T-helper 2 cell treated with Interferon-gamma antibody and Interleukin-4, amounts not matched to agents 100 ng/mL and 5 ng/mL, for 36 hours (primary cell): ENCODE measurements around the gene CCL23. TPM values are rescaled to one million over a fixed set of nuclear protein-coding genes. Genes with fewer than 3 reads are reported as not detected.
"Not testable (repeated sequence)": the region's sequence is repeated elsewhere in the genome, so short reads cannot be mapped to it uniquely, and the experiment has no call there.

ENCODE experiments used
- intact Hi-C: fragments of 100-400 bp; cut with micrococcal nuclease; formaldehyde crosslinking; loops from one replicate; pipeline ENCODE4 v1.15.1; 2023
- total RNA-seq: library from RNA; stranded (reverse); gene quantifications from 2 replicates; pipeline ENCODE4 v1.2.3, GENCODE V29; 2022

Gene CCL23, protein sequence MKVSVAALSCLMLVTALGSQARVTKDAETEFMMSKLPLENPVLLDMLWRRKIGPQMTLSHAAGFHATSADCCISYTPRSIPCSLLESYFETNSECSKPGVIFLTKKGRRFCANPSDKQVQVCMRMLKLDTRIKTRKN
- not detected in 2 replicates for total RNA-seq

DNA sequence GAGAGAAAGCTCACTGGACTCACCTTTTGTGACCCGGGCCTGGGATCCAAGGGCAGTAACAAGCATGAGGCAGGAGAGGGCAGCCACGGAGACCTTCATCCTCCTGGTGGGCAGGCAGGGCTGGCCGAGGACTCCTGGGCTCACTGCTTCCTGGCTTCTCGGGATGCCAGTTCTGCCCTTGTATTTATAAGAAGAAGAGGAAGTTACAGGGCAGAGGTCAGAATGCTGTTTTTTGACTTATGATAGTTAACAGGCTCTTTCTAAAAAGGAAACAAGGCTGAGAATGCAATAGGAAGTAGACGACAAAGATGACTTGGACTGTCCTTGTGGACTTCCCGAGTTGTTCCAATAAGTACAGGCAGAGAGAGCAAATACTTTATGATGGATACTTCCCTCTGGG is at the start of gene CCL23:
Gene CCL23 (minus strand): TSS at position 174 of the 400 bp plus-strand sequence. CDS start 75 bp downstream, at position 99.
- intact Hi-C loops: no loop called here

DNA sequence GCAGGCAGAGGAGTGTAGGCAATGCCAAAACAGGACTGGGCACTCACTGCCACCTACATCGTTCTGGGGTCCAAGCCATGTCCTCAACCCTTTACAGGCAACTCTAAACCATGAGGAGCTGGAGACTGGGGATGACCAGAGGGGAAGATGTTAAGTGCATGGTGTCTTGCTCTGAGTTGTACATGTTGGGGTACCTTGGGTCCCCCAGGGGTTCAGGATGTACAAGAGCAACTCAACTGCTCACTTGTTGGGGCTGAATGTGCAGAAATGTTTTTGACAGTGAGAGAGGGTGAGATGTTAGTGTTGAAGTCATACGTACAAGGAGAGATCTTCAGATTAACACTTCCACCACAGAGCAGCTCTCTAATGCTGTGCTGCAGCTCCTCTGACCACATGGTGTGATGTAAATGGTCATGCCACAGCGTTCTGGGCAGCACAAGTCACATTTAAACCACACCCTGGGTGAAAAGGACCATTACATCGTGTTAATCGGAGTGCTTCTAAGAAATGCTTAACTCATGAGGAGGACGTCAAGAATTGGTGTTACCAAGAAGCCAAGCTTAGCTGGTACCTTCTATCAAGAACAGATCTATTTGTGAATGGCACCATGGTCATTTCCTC is 48.7 kb upstream of the CCL23 start:
- intact Hi-C loops: no loop called here

DNA sequence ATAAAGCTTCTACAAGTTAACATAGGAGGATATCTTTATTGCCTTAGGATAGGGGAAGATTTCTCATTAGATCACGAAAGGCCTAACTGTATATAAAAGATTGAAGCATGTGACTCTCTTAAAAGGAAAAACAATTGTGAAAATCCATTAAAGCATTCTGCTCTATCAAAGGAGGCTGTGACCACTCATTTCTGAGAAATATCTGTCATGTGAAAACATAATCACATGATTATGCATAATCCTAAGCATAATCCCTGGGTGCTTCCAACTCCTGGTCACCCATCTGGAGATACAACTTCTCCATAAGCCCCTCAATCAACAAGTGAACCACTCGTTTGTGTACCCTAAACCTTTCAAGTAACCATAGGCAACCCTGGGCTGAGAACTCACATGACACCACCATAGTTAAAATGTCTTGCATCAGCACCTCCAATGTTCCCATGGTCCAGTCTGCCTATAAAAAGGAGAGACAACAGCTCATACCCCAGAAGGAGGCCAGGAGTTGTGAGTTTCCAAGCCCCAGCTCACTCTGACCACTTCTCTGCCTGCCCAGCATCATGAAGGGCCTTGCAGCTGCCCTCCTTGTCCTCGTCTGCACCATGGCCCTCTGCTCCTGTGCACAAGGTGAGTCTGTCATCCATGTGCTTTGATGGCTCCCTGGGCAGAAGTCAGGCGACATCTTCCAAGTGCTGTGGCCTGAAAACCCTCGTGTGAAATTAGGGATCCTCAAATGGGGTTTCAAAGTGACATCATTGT is 46.2 kb upstream of the CCL23 start, which contains the start of gene CCL18:
Gene CCL18 (plus strand): TSS at position 487 of the 756 bp plus-strand sequence. CDS start 71 bp downstream, at position 558.
- intact Hi-C loops: no loop called here

DNA sequence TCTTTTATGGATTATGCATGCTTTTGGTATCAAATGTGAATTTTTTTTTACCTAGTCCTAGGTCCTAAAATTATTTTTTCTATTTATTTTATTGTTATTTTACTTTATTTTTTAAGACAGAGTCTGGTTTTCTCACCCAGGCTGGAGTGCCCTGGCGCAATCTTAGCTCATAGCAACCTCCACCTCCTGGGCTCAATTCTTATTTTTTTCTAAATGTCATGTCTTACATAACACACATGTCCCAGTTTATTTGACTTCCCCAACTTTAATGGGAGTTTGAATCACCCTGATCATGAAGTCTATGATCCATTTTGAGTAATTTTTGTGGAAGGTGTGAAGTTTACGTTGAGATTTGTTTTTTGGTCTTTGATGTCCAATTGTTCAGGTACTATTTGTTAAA is 43.0 kb upstream of the CCL23 start:
- intact Hi-C loops: no loop called here

DNA sequence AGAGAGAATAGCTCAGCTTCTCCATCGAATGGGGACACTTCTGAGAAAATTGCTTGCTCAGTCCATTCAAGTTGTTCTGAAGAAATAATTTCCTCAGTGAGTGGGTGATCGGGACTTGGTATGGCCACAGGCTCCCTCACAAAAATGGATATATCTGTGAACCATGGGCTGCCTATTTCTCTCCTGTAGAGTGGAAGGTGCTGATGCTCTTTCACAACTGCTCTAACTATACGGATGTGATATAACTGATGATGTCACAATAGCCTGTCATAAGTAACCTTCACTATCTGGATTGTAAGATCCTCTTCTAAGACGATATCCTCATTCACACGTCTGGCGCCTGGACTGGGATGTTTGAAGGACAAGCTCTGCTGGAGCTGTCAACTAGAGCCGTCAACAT is 41.6 kb upstream of the CCL23 start:
- intact Hi-C loops: no loop called here

DNA sequence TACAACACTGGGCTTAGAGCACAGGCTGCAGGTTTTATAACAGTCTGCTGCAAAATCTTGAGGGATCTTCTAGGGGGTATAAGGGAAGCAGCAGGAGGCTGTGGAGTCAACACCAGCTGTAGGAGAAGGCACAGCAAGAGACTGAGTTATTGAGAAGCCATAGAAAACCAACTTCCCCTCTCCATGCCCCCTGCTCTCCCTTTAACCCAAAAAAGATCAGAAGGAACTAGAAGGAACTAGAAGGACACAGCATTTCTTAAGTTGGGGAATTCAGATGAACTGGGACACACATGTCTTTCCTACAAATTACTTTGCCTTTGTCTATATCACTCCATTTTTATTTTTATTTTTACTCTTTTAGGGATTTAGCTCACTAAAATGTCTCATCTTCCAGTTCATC is 40.1 kb upstream of the CCL23 start:
- intact Hi-C loops: no loop called here

DNA sequence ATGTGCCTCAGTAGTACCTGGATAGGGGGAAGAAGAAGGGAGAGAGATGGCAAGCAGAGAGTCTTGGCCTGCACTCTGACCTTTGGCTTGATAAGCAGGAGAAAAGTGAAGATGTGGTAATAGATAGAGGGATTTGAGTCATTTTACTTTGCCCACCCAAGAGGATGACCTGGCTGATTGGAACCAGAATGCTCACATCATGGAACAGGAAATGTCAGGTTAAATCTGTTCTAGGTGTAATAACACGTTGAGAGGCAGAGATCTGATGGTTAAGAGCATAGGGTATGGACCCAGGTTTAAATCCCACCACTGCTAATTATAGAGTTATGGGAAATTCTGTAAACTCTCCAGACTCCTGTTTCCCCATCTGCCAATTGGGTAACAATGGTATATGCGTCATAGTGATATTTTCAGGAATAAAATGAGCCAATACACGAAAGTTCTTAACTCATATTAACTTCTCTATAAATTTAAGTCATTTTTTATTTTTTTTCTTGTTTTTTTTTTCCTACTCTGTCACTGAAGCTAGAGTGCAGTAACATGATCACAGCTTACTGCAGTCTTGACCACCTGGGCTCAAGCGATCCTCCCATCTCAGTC is 38.2 kb upstream of the CCL23 start:
- intact Hi-C loops: no loop called here

DNA sequence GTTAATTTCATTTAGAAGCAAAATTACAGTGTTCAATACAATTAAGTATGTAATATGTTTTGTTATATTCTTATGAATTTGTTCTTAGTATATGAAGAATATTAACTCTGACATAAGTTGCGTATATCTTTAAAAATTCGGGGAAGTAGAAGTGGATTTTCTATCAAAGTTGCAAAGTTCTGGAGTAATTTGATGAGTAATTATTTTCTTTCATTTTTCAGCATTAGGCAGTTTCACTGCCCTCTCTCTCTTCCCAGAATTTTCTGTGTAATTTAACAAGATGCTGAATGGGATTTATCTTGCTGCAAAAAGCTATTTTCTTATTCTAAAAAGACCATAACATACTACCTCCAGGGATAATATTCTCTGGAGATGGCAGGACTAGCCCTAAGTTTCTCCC is 37.4 kb upstream of the CCL23 start:
- intact Hi-C loops: no loop called here

DNA sequence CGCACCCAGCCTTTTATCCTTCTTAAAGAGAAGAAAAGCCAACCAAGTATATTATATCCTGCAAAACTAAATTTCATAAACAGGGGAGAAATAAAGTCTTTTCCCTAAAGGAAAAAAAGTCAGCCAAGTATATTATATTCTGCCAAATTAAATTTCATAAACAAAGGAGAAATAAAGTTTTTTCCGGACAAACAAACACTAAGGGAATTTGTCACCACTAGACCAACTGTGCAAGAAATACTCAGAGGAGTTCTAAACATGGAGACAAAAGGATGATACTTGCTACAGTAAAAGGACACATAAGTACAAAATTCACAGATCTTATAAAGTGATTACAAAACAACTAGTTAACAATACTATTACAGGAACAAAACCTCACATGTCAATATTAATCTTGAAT is 31.9 kb upstream of the CCL23 start:
- intact Hi-C loops: no loop called here

DNA sequence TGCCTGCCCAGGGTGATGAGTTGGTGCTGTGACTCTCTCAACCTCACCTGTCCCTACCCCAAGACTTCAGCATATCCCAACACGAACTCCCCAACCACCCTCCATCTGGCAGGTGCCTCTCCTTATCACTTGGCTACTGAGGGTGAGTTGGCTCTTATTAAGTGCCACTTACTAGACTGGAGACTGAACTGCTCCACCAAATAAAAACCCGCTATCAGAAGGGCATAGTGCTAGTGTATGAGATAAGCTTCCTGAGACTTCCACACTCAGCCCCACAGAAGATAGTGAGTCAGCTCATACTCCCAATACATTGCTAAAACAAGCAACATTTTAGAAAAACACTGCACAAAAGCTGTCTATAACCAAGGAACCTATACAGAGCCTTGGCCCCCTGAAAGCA is 30.3 kb upstream of the CCL23 start:
- intact Hi-C loops: no loop called here

DNA sequence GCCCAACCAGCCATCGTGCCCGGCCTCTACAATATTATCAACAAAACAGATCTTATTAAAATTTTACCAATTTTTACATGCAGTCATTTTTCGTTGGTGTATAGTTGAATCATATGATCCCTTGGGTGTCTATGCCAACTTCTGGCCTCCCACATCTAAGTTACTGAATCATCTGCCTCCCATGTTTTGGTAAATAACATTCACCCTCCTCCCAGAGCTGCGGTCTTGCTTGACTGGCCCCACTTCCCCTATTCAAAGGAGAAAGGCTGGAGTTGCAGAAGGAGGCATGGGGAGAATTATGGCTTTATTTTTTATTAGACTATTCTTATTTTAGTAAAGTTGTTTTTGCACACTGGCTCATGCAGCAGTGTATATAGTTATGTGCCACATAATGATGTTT is 18.5 kb upstream of the CCL23 start:
- intact Hi-C loops: no loop called here

DNA sequence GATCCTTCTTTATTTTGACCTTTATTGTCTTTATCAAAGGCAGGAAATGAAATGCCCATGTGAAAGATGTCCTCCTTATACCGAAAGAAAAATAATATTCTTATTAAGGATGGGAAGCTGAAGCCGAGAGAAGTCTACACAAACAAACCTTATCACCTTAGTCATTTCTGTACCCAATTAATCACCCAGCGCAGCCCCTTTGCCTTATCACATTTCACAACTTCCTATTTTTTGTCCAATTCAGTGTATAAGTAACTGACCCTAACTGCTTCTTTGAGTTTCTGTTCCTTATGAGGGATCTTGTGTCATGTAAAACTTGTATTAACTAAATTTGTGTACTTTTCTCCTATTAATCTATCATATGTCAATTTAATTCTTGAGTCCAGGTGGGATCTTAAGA is 16.4 kb upstream of the CCL23 start:
- intact Hi-C loops: no loop called here

DNA sequence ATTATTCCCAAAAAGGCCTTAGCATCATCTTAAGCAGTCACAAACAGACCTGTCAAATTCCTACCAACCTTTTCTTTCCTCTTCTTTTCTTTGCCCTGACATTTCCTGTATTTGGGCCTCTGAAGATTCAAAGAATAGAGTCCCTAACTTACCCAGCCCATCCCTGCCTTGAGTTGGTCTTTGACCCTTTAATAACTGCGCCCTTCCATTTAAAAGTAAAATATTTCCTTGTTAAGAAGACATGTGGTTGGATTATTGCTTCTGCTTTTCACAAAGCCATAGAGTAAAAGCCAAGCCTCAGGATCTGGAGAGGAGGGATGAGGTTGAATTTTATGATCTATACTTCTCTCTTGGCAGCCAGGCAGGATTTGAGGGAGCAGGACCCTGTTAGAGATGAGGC is 13.2 kb upstream of the CCL23 start:
- intact Hi-C loops: no loop called here

DNA sequence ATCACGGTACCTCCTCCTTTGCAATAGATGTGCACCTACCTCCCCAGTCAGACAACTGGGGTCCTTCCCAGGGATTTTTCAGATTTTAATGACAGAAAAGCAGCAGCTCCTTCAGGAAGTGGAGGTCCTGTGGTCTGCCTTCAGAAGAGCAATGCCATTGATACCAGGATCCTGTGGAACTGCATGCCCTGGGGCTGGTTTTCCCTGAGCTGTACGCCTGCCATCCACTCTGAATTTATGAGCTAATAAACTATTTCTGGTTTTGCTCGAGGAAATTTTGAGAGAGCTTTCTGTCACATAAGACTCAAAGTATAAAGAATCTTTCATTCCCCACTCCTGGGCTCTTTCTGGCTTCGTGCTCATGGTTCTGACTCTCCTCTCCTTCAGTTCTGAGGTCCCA is 10.0 kb upstream of the CCL23 start:
- intact Hi-C loops: no loop called here

DNA sequence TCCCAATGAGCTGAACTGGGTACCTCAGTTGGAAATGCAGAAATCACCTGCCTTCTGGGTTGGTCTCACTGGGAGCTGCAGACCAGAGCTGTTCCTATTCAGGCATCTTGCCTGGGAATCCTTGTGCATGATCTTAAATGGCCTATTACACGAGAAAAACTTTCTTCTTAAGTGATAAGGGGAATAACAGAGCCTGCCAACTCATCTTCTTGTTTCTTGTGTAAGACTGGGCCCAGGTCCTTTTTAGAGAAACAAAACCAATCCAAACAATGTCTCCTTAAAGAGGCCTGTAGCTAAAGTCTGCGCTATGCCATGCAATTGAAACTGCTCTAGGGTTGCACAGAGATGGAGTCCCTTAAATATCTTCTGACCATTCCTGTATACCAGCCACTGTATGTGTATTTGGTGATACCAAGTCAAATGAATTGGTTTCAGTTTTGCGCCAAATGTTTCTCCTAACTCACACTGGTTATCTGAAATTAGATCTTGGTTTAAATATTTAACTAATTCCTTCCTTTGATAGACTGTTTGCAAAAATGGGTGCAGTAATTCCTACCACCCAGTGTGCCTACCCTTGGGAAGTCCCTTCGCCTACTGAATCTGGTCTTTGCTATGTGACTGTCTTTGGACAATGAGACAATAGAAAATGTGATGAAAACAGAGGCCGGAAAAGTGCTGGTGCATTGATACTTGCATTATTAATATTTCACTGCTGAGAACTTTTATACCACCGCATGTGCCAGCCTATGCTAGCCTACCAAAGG is 6.5 kb upstream of the CCL23 start:
- intact Hi-C loops: no loop called here

DNA sequence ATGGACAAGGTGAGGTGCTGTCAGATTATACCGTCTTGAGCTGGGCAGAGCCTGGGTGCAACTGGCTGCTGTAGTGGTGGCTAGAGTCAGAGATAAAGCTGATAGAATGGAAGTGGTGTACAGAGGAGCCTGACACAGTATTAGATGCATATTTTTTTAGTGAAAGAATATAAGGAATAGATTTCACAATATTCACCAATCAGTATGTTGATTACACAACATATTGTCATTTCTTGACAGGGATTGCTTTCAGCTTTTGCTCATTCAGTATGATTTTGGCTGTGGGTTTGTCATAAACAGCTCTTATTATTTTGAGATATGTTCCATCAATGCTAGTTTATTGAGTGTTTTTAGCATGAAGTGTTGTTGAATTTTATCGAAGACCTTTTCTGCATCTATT is 1.7 kb upstream of the CCL23 start:
- intact Hi-C loops: no loop called here

DNA sequence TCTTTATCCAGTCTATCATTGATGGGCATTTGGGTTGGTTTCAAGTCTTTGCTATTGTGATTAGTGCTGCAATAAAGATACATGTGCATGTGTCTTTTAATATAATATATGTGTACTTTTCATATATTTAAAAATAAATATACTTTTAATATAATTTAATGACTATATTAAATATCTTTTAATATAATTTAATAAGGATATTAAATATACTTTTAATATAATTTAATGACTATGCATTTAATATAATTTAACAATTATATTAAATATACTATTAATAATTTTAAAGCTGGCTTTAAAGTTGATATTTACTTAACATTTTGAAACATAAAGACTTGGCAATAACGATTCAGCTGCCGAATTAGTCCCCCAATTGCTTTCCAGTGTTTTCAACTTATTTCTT is 1.2 kb downstream of the CCL23 start:
- intact Hi-C loops: no loop called here

DNA sequence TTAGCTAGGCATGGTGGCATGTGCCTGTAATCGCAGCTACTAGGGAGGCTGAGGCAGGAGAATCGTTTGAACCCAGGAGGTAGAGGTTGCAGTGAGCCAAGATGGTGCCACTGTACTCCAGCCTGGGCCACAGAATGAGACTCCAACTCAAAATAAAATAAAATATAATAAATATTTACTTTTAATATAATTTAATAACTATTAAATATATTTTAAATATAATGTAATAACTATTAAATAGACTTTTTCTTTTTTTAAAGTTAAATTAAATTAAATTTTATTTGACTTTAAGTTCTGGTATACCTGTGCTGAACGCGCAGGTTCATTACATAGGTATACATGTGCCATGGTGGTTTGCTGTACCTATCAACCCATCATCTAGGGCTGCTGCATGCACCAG is 1.9 kb downstream of the CCL23 start:
- intact Hi-C loops: not testable (repeated sequence)

DNA sequence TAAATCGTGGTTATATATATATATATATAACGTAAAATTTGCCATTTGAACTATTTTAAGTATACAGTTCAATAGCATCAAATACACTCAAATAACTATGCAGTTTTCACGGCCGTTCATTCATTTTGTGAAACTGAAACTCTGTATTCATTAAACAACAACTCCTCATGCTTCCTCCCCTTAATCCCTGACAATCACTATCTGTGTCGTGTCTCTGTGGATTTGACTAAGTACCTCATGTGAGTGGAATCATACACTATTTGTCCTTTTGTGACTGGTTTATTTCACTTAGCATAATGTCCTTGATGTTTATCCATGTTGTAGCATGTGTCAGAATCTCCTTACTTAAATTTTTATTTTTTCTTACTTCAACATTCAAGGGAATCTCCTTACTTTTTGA is 2.8 kb downstream of the CCL23 start:
- intact Hi-C loops: no loop called here

DNA sequence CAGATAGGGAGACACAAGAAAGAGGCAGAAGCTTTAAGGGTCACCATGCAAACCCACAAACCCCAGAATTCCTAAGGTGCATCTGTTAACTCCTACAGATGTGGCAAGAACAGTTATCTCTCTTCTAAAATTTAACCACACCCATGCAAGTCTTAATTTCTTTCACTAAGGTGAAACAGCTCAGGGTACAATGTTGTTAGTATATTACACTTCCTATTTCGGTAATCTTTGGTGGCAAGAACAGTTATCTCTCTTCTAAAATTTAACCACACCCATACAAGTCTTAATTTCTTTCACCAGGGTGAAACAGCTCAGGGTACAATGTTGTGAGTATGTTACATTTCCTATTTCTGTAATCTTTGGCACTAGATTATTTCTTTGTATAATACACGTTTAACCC is 6.6 kb downstream of the CCL23 start:
- intact Hi-C loops: no loop called here

DNA sequence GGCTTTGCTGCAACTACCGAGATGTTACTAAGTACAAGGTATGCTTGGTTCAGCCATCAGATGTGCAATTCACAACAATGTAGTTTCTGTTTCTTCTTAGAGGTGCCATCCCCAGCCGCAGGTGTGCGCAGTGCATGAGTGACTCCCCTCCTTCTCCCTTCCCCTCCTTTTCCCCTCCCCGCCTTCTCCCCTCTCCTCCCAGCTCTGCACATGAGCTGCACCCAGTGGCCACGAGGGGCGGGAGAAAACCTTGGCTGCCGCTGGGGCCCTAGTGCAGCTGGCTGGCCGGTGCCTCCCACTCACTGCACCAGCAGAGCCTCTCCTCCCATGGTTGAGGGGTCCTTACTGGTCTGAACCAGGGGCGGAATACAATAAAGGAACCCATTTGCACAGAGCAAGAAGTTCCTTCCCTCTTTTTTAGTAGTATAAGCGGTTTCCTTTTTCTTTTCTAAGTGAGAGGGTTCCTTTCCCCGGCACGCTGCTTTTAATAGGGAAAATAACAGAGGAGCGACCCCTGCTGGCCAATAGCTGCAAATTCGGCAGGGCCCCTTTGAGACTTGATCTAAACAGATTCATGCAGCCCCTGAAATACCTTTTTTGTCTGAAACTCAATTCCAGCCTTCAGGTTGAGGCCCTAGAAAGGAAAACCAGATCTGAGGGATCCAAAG is 8.6 kb downstream of the CCL23 start:
- intact Hi-C loops: no loop called here
